GM23338 (cell line): ENCODE measurements around the gene EXOC6B. TPM values are rescaled to one million over a fixed set of nuclear protein-coding genes. Genes with fewer than 3 reads are reported as not detected.

Experiments used
- ZNF331 ChIP-seq: fragments of 250-450 bp; sonication (Bioruptor Pico); IDR thresholded peaks from 2 replicates; pipeline ENCODE4 v1.5.0; 2020; ENCODE audit warnings: low read depth, mild to moderate bottlenecking, moderate library complexity
- polyA plus RNA-seq: library from polyadenylated mRNA; unstranded; fragments of >200 nt; fragmentation: Nextera tagmentation; extraction: Ambion mirVana; gene quantifications from 2 replicates; pipeline ENCODE4 v1.2.1, GENCODE V29; 2016
- total RNA-seq: library from RNA; depleted of rRNA; stranded (reverse); fragments of >200 nt; shearing (Covaris generic); gene quantifications from 2 replicates; pipeline ENCODE4 v1.2.3, GENCODE V29; 2014
- TF ChIP-seq, protein P1 (sequence below): fragments of 250-450 bp; sonication (Bioruptor Pico); IDR thresholded peaks from 2 replicates; pipeline ENCODE4 v1.5.0; 2020; ENCODE audit warnings: mild to moderate bottlenecking, moderate library complexity
- TF ChIP-seq, protein P2 (sequence below): IDR thresholded peaks from 2 replicates; pipeline ENCODE4 v1.6.1; 2016; ENCODE audit warnings: antibody characterized with exemption
- TF ChIP-seq, protein P3 (sequence below): IDR thresholded peaks from one replicate; pipeline ENCODE4 v1.6.1; 2018; ENCODE audit warnings: antibody characterized with exemption; ENCODE audit not compliant: unreplicated experiment

Gene EXOC6B
- total and polyA plus RNA-seq, 2 experiments from 2014 or later: 7.2 to 45.9 TPM

GRCh38 chr2:72140621-72140960 lies 685.2 kb downstream of the EXOC6B start (continued):
- TF ChIP-seq, protein P1, sequence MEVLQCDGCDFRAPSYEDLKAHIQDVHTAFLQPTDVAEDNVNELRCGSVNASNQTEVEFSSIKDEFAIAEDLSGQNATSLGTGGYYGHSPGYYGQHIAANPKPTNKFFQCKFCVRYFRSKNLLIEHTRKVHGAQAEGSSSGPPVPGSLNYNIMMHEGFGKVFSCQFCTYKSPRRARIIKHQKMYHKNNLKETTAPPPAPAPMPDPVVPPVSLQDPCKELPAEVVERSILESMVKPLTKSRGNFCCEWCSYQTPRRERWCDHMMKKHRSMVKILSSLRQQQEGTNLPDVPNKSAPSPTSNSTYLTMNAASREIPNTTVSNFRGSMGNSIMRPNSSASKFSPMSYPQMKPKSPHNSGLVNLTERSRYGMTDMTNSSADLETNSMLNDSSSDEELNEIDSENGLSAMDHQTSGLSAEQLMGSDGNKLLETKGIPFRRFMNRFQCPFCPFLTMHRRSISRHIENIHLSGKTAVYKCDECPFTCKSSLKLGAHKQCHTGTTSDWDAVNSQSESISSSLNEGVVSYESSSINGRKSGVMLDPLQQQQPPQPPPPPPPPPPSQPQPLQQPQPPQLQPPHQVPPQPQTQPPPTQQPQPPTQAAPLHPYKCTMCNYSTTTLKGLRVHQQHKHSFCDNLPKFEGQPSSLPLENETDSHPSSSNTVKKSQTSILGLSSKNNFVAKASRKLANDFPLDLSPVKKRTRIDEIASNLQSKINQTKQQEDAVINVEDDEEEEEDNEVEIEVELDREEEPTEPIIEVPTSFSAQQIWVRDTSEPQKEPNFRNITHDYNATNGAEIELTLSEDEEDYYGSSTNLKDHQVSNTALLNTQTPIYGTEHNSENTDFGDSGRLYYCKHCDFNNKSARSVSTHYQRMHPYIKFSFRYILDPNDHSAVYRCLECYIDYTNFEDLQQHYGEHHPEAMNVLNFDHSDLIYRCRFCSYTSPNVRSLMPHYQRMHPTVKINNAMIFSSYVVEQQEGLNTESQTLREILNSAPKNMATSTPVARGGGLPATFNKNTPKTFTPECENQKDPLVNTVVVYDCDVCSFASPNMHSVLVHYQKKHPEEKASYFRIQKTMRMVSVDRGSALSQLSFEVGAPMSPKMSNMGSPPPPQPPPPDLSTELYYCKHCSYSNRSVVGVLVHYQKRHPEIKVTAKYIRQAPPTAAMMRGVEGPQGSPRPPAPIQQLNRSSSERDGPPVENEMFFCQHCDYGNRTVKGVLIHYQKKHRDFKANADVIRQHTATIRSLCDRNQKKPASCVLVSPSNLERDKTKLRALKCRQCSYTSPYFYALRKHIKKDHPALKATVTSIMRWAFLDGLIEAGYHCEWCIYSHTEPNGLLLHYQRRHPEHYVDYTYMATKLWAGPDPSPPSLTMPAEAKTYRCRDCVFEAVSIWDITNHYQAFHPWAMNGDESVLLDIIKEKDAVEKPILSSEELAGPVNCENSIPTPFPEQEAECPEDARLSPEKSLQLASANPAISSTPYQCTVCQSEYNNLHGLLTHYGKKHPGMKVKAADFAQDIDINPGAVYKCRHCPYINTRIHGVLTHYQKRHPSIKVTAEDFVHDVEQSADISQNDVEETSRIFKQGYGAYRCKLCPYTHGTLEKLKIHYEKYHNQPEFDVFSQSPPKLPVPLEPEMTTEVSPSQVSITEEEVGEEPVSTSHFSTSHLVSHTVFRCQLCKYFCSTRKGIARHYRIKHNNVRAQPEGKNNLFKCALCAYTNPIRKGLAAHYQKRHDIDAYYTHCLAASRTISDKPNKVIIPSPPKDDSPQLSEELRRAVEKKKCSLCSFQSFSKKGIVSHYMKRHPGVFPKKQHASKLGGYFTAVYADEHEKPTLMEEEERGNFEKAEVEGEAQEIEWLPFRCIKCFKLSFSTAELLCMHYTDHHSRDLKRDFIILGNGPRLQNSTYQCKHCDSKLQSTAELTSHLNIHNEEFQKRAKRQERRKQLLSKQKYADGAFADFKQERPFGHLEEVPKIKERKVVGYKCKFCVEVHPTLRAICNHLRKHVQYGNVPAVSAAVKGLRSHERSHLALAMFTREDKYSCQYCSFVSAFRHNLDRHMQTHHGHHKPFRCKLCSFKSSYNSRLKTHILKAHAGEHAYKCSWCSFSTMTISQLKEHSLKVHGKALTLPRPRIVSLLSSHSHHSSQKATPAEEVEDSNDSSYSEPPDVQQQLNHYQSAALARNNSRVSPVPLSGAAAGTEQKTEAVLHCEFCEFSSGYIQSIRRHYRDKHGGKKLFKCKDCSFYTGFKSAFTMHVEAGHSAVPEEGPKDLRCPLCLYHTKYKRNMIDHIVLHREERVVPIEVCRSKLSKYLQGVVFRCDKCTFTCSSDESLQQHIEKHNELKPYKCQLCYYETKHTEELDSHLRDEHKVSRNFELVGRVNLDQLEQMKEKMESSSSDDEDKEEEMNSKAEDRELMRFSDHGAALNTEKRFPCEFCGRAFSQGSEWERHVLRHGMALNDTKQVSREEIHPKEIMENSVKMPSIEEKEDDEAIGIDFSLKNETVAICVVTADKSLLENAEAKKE (CRISPR knock-in tag): no peak
- no peak for TF ChIP-seq ZNF331 (CRISPR knock-in tag)
- TF ChIP-seq, protein P2, sequence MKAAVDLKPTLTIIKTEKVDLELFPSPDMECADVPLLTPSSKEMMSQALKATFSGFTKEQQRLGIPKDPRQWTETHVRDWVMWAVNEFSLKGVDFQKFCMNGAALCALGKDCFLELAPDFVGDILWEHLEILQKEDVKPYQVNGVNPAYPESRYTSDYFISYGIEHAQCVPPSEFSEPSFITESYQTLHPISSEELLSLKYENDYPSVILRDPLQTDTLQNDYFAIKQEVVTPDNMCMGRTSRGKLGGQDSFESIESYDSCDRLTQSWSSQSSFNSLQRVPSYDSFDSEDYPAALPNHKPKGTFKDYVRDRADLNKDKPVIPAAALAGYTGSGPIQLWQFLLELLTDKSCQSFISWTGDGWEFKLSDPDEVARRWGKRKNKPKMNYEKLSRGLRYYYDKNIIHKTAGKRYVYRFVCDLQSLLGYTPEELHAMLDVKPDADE: no peak
- TF ChIP-seq, protein P3, sequence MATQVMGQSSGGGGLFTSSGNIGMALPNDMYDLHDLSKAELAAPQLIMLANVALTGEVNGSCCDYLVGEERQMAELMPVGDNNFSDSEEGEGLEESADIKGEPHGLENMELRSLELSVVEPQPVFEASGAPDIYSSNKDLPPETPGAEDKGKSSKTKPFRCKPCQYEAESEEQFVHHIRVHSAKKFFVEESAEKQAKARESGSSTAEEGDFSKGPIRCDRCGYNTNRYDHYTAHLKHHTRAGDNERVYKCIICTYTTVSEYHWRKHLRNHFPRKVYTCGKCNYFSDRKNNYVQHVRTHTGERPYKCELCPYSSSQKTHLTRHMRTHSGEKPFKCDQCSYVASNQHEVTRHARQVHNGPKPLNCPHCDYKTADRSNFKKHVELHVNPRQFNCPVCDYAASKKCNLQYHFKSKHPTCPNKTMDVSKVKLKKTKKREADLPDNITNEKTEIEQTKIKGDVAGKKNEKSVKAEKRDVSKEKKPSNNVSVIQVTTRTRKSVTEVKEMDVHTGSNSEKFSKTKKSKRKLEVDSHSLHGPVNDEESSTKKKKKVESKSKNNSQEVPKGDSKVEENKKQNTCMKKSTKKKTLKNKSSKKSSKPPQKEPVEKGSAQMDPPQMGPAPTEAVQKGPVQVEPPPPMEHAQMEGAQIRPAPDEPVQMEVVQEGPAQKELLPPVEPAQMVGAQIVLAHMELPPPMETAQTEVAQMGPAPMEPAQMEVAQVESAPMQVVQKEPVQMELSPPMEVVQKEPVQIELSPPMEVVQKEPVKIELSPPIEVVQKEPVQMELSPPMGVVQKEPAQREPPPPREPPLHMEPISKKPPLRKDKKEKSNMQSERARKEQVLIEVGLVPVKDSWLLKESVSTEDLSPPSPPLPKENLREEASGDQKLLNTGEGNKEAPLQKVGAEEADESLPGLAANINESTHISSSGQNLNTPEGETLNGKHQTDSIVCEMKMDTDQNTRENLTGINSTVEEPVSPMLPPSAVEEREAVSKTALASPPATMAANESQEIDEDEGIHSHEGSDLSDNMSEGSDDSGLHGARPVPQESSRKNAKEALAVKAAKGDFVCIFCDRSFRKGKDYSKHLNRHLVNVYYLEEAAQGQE: no peak
